ENCODE data around the gene VAV2.

- TF ChIP-seq, protein P1, sequence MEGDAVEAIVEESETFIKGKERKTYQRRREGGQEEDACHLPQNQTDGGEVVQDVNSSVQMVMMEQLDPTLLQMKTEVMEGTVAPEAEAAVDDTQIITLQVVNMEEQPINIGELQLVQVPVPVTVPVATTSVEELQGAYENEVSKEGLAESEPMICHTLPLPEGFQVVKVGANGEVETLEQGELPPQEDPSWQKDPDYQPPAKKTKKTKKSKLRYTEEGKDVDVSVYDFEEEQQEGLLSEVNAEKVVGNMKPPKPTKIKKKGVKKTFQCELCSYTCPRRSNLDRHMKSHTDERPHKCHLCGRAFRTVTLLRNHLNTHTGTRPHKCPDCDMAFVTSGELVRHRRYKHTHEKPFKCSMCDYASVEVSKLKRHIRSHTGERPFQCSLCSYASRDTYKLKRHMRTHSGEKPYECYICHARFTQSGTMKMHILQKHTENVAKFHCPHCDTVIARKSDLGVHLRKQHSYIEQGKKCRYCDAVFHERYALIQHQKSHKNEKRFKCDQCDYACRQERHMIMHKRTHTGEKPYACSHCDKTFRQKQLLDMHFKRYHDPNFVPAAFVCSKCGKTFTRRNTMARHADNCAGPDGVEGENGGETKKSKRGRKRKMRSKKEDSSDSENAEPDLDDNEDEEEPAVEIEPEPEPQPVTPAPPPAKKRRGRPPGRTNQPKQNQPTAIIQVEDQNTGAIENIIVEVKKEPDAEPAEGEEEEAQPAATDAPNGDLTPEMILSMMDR (IDR thresholded peaks at IDR 0.05): no peak
- no peak for TF ChIP-seq POLR2A (IDR thresholded peaks at IDR 0.05)
- TF ChIP-seq EP300 (IDR thresholded peaks at IDR 0.05): no peak
Measured at GRCh38 chr9:133727277-133727875, 264.7 kb downstream of the VAV2 start.

Data from tibial nerve (tissue), 4 donors.